Psoas muscle (tissue), 8 donors: ENCODE data around the gene CDH15. TPM values are rescaled to one million over a fixed set of nuclear protein-coding genes. Genes with fewer than 3 reads are reported as not detected.

ENCODE experiments used
- ATAC-seq, 4 donors: fragments of 200-7000 bp; cut with Tn5 transposase; one replicate each; pipeline ENCODE4 v1.9.1; 2020; ENCODE audit warnings: moderate library complexity in 3 of 4, mild to moderate bottlenecking in 2 of 4
- DNase-seq, 2 donors: peaks; one replicate each; pipeline ENCODE4 v3.0.0-alpha.2; 2020
- H3K27ac ChIP-seq: fragments of 200-600 bp; one replicate; pipeline ENCODE4 v1.8.0; 2022
- H3K27me3 ChIP-seq, 3 donors: fragments of 200-600 bp in 1 of 3; one replicate each; pipeline versions ENCODE4 v1.6.1 to v1.8.0; 2013 to 2022; ENCODE audit warnings: low read length in 2 of 3, mild to moderate bottlenecking in 2 of 3, moderate library complexity in 1 of 3; ENCODE audit not compliant: insufficient read depth in 3 of 3
- H3K36me3 ChIP-seq, 2 donors: fragments of 200-600 bp in 1 of 2; one replicate each; pipeline versions ENCODE4 v1.6.1 to v1.8.0; 2013 to 2022; ENCODE audit warnings: low read depth in 1 of 2, mild to moderate bottlenecking in 1 of 2, moderate library complexity in 1 of 2; ENCODE audit not compliant: insufficient read depth in 1 of 2
- H3K4me1 ChIP-seq: fragments of 200-600 bp; one replicate; pipeline ENCODE4 v1.8.0; 2022
- H3K4me3 ChIP-seq: fragments of 200-600 bp; one replicate; pipeline ENCODE4 v1.8.0; 2022; ENCODE audit warnings: mild to moderate bottlenecking
- H3K9me3 ChIP-seq: fragments of 200-600 bp; one replicate; pipeline ENCODE4 v1.8.0; 2022
- CTCF ChIP-seq: fragments of 200-600 bp; IDR thresholded peaks from one replicate; pipeline ENCODE4 v1.8.0; 2022; ENCODE audit warnings: antibody characterized with exemption
- WGBS, 3 donors: extraction: QIAGEN DNeasy Blood & Tissue Kit; methylation state at CpG; one replicate each; pipeline versions ENCODE4 v1.1.6 to v1.1.7; 2013; 5-methylcytosine and 5-hydroxymethylcytosine counted together
- intact Hi-C, 2 donors: fragments of 100-400 bp; cut with DNase I; formaldehyde crosslinking; loops; one replicate each; pipeline versions ENCODE4 v1.11.0 to v1.14.2; 2022
- polyA plus RNA-seq, 3 donors: library from polyadenylated mRNA; stranded (reverse); fragments of 200-250 nt; gene quantifications; one replicate each; pipeline ENCODE4 v1.2.3, GENCODE V29; 2013
- total RNA-seq, 4 donors: library from RNA; stranded (reverse); fragmentation: NEBNext Ultra II Directional in 2 of 4; extraction: Animal tissue kit (Norgen Biotek cat#: 25700) in 2 of 4; gene quantifications; one replicate each; pipeline versions ENCODE4 v1.2.1 to v1.2.4, GENCODE V29; 2021 to 2023
- donor health status: healthy with polysubstance abuse.
- donor health status: DM: no; HTN: no; CAD: no; lungs with moderate emphysema.
- donor health status: Bipolar disorder and iron deficiency.
- donor health status: healthy.
- donor health status: DM: yes; HTN: yes; CAD: no.
- donor health status: DM: no; HTN: no; CAD: no.
- donor health status: DM: no; HTN: no; CAD: no.
- donor health status: DM: yes; HTN: yes; CAD: no.

Gene CDH15
- total and polyA plus RNA-seq, 7 donors, result 18.0 to 62.8 (median 36.7) TPM

GRCh38 chr16:89129378-89129777 lies 42.2 kb upstream of the CDH15 start:
- H3K4me1 ChIP-seq, result no peaks in the 10 kb centered on the region

GRCh38 chr16:89130448-89130847 lies 41.1 kb upstream of the CDH15 start:
- intact Hi-C loops, result no loop called here
- H3K27me3 ChIP-seq, result no peaks in the 10 kb centered on the region
- TF ChIP-seq CTCF, result no peak
- H3K4me1 ChIP-seq, result no peaks in the 10 kb centered on the region
- no peak overlapping the region for H3K27ac ChIP-seq
- no peak for ATAC-seq
- H3K9me3 ChIP-seq, result no peaks in the 10 kb centered on the region
- DNase-seq, result no peak
- peaks cover 0 to 35% of the 10 kb centered on the region in 2 donors for H3K36me3 ChIP-seq
- 97 to 98% (median 97%) methylated on average over 5 of the region's 5 CpGs for WGBS, 3 donors
- no peak overlapping the region for H3K4me3 ChIP-seq

More at GRCh38 chr16:89129378-89129777, 42.2 kb upstream of the CDH15 start:
- intact Hi-C loops, result no loop called here
- peaks cover 0 to 26% of the 10 kb centered on the region in 2 donors for H3K36me3 ChIP-seq
- ATAC-seq (no peak), DNase-seq (no peak)
- no peak overlapping the region for H3K27ac ChIP-seq
- H3K4me3 ChIP-seq, result no peak overlapping the region
- no peaks in the 10 kb centered on the region for H3K9me3 ChIP-seq
- TF ChIP-seq CTCF, result no peak
- 97 to 100% (median 97%) methylated on average over 1 of the region's 1 CpG for WGBS, 3 donors
- no peaks in the 10 kb centered on the region for H3K27me3 ChIP-seq

GRCh38 chr16:89131783-89132182 lies 39.8 kb upstream of the CDH15 start:
- WGBS, 3 donors, result 92 to 95% (median 94%) methylated on average over 17 of the region's 17 CpGs
- TF ChIP-seq CTCF, result no peak
- ATAC-seq (no peak), DNase-seq (no peak)
- intact Hi-C loops, result no loop called here
- Histone ChIP-seq H3K27me3 (no peaks in the 10 kb centered on the region), H3K4me1 (no peaks in the 10 kb centered on the region), H3K9me3 (no peaks in the 10 kb centered on the region), H3K4me3 (no peak overlapping the region), H3K27ac (no peak overlapping the region), H3K36me3 (peaks cover 0 to 34% of the 10 kb centered on the region in 2 donors)

- Histone ChIP-seq H3K36me3 (peaks cover 0 to 38% of the 10 kb centered on the region in 2 donors), H3K9me3 (no peaks in the 10 kb centered on the region), H3K27me3 (no peaks in the 10 kb centered on the region), H3K27ac (no peak overlapping the region), H3K4me3 (no peak overlapping the region), H3K4me1 (no peaks in the 10 kb centered on the region)
- intact Hi-C loops, result no loop called here
- DNase-seq (peak in 1 of 2 donors; percentile 6), ATAC-seq (no peak)
- 88 to 91% (median 91%) methylated on average over 21 to 22 of the region's 22 CpGs for WGBS, 3 donors
- no peak for TF ChIP-seq CTCF
These were observed 39.1 kb upstream of the CDH15 start for GRCh38 chr16:89132194-89133005.
